K562 (cell line): Measurements from ENCODE around the gene KLHDC10. TPM values are rescaled to one million over a fixed set of nuclear protein-coding genes. Genes with fewer than 3 reads are reported as not detected.

Experiments
- polyA plus RNA-seq, 8 experiments: library from polyadenylated mRNA; depleted of rRNA in 4 of 8; stranded (reverse) in 5 of 8; unstranded in 3 of 8; fragments of >200 nt; fragmentation: Nextera tagmentation in 2 of 8; fragmentation: Illumina TruSeq in 1 of 8; extraction: Ambion mirVana in 2 of 8; extraction: Trizol in 1 of 8; gene quantifications; 2 replicates each; pipeline versions ENCODE4 v1.2.1 to v1.2.3, GENCODE V29; 2011 to 2014; ENCODE audit warnings: inconsistent platforms in 1 of 8, missing spikeins in 1 of 8
- total RNA-seq, 7 experiments: library from RNA; depleted of rRNA in 6 of 7; stranded (reverse); fragments of >200 nt in 6 of 7; fragmentation: Illumina TruSeq in 2 of 7; extraction: Trizol in 2 of 7; gene quantifications; 2 replicates each; pipeline versions ENCODE4 v1.2.1 to v1.2.3, GENCODE V29; 2011 to 2021; ENCODE audit warnings: low replicate concordance in 1 of 7
- TF ChIP-seq, protein P1 (sequence below): fragments of 450-650 bp; IDR thresholded peaks from 2 replicates; pipeline ENCODE4 v1.6.1; 2016; ENCODE audit warnings: mild to moderate bottlenecking, moderate library complexity

The KLHDC10 gene
- total and polyA plus RNA-seq, 9 of the 15 experiments (the other 6 are each of a cell fraction or from before 2014, with no cell fraction given): 9.8 to 80.5 (median 31.4) TPM

DNA sequence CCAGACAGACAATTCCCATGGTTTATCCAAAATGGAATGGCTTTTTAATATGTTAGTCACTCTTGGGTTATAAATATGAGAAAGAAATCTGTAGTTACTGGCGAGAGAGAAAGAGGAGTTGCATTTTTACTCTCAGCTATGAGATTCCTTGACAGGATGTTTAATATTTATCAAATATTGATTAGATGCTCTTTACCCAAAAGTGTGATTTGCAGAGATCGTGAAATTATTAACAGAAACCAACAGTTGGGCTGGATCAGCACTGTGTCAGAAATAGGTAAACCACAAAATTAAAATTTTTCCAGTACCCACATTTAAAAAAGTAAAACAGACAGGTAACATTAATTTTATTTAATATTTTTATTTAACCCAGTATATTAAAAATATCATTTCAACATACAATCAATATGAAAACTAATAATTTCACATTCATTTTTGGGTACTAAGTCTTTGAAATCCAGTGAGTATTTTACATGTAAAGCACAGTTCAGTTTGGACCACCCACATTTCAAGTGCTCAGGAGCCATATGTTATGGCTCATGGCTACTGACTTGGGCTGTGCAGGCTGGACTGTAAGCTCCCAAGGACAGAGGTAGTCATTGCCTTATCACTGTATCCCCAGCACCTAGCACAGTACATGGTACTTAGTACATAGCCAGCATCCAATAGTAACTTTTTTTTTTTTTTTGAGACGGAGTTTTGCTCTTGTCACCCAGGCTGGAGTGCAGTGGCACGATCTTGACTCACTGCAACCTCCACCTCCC, 42.5 kb downstream of the KLHDC10 start (continued):
- TF ChIP-seq, protein P1, sequence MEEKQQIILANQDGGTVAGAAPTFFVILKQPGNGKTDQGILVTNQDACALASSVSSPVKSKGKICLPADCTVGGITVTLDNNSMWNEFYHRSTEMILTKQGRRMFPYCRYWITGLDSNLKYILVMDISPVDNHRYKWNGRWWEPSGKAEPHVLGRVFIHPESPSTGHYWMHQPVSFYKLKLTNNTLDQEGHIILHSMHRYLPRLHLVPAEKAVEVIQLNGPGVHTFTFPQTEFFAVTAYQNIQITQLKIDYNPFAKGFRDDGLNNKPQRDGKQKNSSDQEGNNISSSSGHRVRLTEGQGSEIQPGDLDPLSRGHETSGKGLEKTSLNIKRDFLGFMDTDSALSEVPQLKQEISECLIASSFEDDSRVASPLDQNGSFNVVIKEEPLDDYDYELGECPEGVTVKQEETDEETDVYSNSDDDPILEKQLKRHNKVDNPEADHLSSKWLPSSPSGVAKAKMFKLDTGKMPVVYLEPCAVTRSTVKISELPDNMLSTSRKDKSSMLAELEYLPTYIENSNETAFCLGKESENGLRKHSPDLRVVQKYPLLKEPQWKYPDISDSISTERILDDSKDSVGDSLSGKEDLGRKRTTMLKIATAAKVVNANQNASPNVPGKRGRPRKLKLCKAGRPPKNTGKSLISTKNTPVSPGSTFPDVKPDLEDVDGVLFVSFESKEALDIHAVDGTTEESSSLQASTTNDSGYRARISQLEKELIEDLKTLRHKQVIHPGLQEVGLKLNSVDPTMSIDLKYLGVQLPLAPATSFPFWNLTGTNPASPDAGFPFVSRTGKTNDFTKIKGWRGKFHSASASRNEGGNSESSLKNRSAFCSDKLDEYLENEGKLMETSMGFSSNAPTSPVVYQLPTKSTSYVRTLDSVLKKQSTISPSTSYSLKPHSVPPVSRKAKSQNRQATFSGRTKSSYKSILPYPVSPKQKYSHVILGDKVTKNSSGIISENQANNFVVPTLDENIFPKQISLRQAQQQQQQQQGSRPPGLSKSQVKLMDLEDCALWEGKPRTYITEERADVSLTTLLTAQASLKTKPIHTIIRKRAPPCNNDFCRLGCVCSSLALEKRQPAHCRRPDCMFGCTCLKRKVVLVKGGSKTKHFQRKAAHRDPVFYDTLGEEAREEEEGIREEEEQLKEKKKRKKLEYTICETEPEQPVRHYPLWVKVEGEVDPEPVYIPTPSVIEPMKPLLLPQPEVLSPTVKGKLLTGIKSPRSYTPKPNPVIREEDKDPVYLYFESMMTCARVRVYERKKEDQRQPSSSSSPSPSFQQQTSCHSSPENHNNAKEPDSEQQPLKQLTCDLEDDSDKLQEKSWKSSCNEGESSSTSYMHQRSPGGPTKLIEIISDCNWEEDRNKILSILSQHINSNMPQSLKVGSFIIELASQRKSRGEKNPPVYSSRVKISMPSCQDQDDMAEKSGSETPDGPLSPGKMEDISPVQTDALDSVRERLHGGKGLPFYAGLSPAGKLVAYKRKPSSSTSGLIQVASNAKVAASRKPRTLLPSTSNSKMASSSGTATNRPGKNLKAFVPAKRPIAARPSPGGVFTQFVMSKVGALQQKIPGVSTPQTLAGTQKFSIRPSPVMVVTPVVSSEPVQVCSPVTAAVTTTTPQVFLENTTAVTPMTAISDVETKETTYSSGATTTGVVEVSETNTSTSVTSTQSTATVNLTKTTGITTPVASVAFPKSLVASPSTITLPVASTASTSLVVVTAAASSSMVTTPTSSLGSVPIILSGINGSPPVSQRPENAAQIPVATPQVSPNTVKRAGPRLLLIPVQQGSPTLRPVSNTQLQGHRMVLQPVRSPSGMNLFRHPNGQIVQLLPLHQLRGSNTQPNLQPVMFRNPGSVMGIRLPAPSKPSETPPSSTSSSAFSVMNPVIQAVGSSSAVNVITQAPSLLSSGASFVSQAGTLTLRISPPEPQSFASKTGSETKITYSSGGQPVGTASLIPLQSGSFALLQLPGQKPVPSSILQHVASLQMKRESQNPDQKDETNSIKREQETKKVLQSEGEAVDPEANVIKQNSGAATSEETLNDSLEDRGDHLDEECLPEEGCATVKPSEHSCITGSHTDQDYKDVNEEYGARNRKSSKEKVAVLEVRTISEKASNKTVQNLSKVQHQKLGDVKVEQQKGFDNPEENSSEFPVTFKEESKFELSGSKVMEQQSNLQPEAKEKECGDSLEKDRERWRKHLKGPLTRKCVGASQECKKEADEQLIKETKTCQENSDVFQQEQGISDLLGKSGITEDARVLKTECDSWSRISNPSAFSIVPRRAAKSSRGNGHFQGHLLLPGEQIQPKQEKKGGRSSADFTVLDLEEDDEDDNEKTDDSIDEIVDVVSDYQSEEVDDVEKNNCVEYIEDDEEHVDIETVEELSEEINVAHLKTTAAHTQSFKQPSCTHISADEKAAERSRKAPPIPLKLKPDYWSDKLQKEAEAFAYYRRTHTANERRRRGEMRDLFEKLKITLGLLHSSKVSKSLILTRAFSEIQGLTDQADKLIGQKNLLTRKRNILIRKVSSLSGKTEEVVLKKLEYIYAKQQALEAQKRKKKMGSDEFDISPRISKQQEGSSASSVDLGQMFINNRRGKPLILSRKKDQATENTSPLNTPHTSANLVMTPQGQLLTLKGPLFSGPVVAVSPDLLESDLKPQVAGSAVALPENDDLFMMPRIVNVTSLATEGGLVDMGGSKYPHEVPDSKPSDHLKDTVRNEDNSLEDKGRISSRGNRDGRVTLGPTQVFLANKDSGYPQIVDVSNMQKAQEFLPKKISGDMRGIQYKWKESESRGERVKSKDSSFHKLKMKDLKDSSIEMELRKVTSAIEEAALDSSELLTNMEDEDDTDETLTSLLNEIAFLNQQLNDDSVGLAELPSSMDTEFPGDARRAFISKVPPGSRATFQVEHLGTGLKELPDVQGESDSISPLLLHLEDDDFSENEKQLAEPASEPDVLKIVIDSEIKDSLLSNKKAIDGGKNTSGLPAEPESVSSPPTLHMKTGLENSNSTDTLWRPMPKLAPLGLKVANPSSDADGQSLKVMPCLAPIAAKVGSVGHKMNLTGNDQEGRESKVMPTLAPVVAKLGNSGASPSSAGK: no peak
